HG02970 (cell line): ENCODE data around the gene SCUBE3.

Experiments used
- ATAC-seq: cut with Tn5 transposase; IDR thresholded peaks from one replicate; pipeline ENCODE4 v1.9.1; 2021; ENCODE audit warnings: mild to moderate bottlenecking, moderate library complexity, moderate number of reproducible peaks; ENCODE audit not compliant: unreplicated experiment, low FRiP score

The SCUBE3 gene

DNA sequence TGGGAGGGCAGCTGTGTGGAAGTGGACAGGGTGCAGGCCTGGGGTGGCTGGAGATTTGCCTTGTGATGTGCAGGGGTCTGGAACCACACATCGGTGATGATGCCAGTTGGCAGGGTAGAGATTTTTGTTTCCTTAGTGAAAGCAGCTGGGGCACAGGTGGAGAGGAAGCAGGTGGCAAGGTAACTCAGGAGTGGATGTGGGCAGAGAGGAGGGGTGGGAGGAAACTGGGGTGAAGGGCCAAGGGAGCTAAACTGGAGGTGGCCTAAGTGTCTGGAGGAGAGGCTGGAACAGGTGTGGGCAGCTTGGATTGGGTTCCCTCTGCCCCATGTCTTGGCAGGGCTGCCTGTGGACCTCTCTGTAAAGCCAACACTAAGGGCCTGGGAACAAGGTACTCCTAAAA lies 4.7 kb upstream of the SCUBE3 start:
- no peak for ATAC-seq

DNA sequence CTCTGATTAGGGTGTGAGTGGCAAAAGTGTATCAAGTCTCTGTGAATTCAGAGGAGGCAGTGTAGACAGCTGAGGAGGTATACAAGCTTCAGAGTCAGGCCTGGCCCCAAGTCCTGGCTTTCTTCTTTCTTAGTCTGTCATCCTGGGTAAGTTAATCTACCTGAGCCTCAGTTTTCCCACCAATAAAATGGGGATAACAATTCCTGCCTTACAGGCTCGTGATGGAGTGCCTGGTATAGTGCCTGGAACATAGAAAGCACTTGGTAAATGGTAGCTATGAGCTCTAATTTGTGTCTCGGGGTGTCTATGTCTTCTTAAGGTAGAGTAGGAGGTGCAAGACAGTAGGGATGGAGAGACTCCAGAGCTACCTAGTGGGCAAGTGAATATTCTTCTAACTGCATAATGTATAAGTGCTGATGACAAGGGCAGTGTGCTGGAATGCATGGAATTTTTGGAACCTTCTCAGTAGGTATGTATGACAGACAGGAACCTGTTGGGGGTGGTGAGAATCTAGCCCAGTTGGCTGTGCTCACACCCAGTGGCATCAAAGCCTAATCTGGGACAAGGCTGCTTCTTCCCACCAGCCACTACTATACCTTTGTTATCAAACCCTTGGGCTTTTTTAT lies 4.0 kb upstream of the SCUBE3 start:
- ATAC-seq = no peak

DNA sequence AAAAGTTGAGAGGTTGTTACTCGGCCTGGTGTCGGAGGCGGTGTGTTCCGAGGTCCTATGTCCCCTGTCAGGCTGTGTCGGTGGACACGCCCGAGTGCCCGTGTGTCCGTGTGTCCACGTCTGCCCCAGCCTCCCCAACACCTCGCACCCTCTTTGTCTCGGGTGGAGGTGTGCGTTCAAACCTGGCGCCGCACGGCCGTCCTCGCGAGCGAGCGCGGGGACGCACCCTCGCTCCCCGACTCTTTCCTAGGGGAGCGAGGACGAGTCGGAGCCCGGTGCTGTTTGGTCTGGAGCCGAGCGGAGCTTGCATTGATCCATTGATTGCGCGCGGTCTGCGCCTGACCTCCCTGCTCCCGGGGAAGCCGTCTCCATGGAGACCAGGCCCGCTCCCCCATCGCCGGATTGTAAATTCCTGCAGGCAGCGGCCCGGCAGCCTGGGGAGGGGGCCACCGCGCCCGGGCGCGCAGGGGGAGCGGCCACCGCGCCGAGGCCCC lies 411 bp upstream of the SCUBE3 start:
- ATAC-seq = no peak

DNA sequence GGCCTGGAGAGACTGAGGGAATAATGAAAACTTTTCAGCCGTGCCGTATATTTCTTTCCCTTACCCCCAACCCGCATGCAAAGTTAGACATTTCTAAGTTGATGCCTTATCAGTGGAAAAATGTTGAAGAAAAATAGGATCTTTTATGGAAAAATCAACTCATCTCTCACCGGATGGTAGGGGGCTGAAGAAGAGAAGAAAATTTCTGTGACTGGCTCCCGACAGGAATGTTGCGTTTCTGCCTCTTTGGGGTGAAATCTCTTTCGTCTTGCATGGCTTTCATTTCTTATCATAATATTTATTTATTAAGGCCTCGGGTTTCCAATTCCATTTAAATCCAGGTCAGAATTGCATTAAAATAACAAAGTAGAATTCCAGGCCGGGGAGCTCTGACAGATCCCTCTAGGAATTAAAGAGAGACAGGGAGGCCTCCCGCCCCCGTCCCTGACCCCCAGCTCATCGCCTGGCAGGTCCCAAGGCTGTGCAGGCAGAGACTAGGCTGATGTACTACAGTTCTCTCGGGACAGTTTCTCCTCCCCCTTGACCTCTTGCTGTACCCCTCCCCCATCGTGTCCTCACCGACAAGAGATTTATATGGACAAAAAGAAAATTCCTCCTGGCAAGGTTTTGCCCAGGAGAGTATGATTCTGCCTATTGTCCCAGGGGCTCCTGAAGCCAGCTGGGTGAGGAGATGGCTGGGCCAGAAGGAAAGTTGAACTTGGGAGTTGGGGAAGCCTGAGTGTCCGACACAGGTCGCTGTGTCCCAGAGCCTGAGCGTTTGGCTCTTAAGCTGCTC lies 1.3 kb downstream of the SCUBE3 start:
- ATAC-seq = no peak

DNA sequence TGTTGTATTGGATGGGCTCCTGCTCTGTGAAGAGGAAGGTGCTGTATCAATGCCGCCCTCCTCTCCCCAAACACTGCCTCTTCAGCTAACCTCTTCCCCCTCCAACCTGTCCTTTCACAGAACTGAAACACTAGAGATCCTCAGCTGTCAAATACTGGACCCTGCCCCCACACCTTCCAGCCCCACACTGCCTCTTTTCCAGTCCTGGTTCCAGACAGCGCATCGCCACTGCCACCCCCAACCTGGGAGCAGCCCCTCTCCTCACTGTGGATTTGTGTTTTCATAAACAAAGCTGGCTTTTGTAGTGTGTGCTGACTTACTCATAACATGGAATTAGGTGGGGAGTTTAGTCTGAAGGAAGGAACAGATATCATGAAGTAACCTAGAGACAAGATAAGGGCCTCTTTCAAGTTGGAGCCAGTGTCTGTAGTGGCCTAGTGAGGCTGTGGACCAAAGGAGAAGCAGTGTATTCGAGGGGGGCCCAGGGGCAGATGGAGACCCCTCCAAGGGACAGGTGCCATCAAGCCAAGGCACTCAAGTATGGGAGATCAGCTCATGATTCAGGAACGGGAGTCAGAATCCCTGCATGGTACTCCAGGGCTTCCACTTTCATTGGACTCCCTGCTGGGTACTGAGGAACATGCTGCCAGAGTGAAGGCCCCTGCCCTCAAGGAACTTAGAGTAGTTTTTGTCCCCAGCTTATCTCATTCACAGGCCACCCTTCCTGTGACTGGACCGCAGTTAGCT lies 2.1 kb downstream of the SCUBE3 start:
- ATAC-seq = no peak

DNA sequence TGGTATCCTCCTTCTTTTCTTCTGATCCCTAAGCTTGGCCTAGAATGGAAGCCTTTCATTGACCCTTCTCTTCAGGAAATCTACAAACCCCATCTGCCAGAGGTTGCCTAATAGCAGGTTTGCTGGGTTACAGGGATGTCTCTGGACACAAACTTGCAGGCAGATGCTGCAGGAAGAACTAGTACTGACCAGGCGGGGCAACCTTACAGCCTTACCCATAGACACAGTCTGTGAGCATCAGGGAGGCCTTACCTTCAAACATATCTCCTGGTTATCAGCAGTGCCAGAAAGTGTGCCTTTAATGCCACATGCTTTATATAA lies 2.6 kb downstream of the SCUBE3 start:
- ATAC-seq = no peak

DNA sequence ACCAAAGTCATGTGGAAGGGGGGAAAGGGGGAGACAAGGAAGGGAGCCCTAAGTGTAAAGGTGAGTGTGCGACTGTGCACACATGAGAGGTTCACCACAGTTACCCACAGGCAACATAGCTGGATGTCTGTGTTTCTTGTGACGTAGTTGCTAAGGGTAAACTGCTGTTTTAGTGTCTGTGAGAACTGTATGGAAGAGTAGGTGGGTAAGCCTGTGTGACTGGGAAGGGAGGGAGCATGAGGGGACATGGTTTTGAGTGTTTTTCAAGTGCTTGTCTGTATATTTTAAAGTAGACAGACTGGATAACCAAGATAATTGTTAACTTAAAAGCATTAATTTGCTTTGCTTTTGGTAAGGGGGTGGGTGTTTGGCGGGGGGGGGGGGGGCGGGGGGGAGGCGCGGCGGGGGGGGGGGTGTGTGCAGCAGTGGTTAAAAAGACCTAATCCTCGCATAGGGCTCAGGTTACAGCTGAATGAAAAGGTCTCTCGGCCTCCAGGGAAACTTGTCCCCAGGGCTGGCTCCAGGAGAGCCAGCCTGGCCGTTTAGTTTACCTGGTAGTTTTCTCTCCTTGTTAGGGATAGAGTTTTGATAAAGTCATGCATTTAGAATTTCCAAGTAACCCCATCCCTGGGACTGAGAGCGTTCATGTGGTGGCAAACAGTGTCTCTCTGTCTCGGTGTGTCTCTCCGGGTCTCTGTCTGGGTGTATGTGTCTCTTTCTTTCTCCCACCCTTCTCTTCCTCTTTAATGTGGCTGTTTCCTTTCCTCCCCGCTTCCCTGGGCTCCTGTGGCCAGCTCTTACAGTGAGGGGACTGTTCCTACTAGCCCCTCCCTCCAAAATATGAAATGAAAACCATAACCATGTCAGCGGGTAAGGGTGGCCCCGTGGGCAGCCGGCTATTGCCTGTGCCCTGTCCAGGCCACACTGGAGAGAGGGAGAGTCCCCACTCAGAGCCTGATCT lies 3.4 kb downstream of the SCUBE3 start:
- ATAC-seq = no peak

DNA sequence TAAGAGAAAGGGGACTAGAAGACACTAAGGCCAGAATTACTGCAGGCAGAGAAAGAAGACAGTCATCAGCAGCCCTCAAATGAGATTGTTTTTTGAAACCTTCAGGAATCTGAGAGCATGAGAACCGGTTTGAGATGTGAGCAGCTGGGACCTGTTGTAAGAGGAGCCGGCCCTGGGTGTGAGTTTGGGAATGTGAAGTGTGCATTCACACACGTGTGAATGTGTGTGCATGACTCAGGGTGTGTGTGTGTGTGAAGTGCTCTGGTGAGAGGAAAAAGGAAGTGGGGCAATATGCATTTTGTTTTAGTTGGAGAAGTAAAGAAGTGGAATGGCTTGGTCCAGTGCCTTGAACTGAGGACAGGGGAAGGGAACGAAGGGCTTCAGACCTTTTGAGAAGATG lies 4.3 kb downstream of the SCUBE3 start:
- no peak for ATAC-seq

DNA sequence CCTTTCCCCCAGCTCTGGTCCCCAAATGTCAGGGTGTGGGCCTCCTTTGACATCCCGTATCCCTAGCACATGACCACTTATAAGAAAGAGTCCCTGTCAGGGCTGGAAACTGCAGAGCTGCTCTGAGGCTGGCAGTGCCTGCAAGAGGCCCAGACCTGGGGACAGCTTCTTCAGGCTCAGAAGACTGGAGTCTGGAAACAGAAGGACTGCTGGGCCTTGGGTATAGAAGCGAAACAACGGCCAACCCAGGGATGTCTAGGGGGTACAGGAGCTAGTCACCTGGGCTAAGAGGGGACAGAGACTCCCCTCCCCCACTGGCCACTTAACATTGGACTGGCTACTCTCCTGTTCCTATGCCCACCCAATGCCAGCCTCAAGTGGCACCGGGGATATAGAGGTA lies 4.7 kb downstream of the SCUBE3 start:
- ATAC-seq = no peak

DNA sequence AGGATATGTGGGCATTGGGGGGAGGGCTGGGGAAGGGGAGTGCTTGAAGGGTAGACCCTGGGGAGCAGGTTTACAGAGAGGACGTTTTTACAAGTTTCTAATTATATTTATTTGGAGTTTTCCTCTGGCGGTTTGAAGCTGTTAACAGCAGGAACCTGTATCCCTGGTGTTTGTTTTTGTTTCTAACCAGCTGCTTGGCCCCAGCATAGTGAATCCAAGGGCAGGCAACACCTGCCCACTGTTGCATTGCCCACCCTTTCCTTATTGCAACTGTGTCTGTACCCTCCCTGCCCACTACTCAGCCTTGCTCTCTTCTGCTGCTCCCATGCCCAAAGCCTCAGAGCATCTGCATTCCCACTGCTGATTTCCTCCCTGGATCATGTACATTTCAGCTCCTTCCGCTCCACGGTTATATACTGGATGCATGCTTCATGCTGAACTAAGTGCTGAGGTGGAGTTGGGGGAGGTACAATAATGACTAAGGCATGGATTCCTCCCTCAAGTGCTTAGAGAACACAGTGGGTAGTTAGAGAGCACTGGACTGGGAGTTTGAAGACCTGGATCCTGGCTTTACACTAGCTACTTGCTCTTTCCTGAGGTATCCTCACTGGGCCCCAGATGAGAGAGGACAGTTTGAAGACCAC lies 6.0 kb downstream of the SCUBE3 start:
- no peak for ATAC-seq

DNA sequence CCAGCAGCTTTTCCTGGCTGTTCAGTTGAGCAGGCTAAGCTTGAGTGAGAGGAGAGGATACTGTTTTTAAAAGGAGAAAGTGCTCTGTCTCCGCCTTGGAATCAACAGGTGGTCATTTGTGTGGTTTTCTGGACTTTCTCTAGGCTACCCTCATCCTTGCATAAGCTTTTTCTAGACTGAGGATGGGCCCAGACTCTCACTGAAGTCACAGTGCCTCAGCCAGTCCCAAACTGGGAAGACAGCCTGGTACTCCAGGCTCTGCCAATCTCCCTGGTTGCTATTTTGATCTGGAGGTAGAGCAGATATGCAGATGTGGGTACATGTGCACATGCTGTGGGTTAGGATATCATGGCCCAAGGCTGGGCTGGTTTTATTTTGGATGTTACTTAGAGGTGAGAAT lies 7.0 kb downstream of the SCUBE3 start:
- ATAC-seq = no peak

DNA sequence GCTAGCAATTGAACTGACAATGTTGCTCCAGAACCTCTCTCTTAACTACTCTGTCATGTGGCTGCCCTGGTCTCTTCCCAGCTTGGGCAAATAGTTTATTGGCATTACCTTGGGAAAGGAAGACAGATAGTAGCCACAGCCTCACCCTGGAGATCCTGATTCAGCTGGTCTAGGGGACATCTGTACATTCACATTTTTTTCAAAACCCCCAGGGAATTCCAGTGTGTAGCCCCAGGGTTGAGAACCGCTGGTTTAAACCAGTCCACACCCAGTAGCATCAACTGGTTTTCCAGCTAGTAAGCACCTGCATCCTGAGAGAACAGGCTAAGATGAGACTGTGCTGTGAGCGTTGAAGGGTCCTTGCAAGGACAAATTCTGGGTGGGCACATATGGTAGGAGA lies 9.6 kb downstream of the SCUBE3 start:
- ATAC-seq = no peak

DNA sequence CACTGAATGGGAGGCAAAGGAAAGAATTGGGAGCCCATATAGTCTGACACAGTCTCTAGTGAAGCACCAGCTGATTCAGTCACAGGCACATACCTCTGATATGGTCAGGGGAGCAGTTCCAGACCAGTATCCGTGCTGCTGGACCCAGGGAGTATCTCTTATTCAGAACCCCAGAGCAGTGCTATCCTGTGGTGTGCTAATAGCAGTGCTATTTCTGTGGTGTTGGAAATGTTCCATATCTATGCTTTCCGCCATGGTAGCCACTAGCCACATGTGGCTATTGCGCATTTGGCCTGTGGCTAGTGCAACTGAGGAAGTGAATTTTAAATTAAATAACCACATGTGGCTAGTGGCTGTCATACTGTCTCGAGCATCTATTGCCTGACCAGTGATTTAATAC lies 11.0 kb downstream of the SCUBE3 start:
- no peak for ATAC-seq

DNA sequence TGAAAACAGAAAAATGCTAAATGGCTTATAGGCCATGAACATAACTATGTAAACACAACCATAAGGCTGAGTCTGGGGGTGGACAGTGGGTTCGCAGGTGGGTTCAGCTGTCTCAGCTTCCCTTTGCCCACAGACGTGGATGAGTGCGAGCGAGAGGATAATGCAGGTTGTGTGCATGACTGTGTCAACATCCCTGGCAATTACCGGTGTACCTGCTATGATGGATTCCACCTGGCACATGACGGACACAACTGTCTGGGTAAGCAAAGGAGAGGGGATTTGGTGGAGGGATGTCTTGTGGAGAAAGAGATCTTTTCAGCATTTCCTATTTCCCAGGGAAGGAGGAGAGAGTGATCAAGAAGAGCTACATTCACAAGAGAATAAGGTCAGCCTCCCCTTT lies 14.7 kb downstream of the SCUBE3 start:
- ATAC-seq = no peak

DNA sequence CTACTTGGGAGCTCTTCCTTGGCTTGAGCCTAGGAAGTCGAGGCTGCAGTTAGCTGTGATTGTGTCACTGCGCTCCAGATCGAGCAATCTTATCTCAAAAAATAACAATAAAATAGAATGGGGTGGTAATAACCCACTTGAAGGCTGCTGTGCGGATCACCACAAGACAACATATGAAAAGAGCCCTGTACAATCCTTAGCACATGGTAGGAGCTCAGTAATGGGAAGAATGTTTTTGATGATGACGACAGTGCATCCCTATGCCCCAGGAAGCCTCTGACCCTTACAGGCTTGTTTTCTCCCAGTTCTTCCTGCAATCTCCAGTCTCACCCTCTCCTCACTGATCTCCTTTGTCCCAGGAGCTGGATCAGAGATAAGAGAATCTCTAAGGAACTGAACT lies 15.5 kb downstream of the SCUBE3 start:
- no peak for ATAC-seq

DNA sequence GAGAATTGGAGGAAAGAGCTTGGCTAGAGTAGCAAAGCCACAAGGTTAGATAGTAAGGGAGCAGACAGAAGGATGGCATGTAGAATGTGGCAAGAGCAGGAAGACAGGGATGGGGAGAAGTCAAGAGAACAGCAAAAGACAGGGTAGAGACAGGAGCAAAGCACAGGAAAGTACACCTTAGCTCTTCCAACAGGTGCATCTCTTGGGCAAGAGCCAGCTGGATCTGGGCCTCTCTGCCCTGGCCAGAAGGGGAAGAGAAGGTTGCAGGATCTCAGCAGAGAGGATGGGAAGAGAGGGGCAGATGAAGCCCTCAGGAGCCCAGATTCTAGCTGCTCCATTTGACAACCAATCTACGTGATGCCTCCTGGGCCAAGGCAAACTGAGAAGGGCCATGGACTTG lies 16.7 kb downstream of the SCUBE3 start:
- no peak for ATAC-seq

DNA sequence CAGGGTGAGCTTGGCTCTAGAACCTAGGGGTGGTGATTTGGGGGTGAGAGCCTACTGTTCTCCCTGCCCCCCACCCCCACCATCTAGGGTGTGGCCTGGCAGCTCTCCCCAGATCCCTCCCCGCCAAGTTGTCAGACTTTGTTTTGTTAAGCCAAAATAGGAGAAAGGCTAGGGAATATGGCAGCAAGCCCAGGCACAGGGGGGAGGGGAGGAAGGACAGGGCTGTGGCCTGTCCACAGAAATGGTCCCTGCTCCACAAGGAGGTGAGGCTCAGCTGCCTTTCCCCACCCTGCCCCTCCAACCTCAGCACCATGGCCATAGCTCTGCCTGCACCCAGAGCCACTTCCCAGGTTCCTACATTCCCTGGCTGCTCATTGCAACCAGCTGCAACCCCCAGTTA lies 17.2 kb downstream of the SCUBE3 start:
- ATAC-seq = no peak

DNA sequence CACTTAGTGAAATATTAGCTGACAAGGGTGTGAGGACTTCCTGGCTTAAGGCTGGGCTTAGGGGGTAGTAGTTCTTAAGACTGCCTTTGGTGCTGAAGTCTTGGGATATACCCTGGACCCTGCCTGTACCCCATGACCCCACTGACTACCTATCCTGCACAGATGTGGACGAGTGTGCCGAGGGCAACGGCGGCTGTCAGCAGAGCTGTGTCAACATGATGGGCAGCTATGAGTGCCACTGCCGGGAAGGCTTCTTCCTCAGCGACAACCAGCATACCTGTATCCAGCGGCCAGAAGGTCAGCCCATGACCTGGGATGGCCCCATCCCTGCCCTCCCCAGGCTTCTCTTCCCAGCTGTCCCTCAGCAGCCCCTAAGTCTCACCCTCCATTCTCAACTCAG lies 17.8 kb downstream of the SCUBE3 start:
- no peak for ATAC-seq

DNA sequence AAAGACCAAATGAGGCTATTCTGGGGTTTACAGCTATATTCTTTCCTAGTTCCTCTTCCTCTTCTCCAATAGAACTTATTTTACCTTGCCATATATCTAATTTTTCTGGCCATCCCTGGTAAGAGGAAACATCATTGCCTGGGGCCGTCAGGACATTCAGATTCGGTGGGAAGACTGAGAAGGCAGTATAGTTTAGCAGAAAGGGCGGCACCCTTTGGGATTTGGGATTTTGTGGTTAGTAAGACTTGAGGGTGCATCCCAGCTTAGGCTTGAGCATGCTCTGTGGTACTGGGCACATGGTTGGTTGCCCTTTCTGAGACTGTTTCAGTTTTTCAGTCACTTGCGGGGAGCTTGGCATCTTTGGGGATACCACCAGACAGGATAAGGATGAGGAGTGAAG lies 21.1 kb downstream of the SCUBE3 start:
- no peak for ATAC-seq

DNA sequence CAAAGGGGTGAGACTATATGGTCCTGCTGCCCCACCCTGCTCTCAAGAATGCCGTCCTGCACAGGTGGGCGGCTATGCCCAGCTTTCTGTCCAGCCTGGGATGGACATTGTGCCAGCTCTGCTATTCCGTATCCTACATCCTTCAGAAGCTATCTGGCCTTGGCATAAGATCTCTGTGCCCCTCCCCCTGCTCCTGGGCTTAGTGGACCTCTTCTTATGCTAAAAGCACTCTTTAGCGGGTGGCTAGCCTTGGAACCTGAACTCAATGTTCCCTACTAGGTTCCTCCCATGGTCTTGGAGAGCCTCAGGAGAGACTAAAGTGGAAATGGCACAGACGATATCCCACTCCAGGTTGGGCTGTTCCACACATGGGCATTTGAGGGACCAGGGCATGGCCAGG lies 22.5 kb downstream of the SCUBE3 start:
- ATAC-seq = no peak
